Ureter (tissue), 1 donor: Measurements from ENCODE around the gene MAP1LC3B. TPM values are rescaled to one million over a fixed set of nuclear protein-coding genes. Genes with fewer than 3 reads are reported as not detected.
A peak's percentile ranks its signal among the peaks of the same experiment; 100 is the strongest.
"Not testable (repeated sequence)": the region's sequence is repeated elsewhere in the genome, so short reads cannot be mapped to it uniquely, and the experiment has no call there.

ENCODE experiments used
- DNase-seq: peaks from one replicate; pipeline ENCODE4 v3.0.0-alpha.2; 2020; ENCODE audit warnings: low spot score
- total RNA-seq: library from RNA; stranded (reverse); gene quantifications from one replicate; pipeline ENCODE4 v1.2.4, GENCODE V29; 2023
- donor health status: DM: yes; HTN: yes; CAD: no.

MAP1LC3B gene
- total RNA-seq, 1 donor from 2014 or later, result 38.3 TPM

DNA sequence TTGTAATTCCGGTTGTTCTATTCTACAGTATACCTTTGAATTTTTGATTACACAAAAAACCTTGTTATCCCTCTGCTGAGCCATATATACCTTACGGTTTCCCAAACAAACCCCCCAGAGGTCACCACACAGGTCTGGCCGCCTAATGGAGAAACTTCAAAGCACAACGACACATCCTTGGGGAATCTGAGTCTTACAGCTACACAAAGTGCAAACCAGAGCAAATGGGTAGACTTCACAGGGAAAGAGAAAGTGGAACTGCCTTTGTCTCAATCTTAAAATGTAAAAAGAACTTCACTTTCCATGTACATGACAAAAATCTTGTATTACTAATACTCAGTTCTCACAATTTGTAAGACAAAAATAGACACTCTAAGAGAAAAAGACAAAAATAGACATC is 11.3 kb upstream of the MAP1LC3B start:
- no peak for DNase-seq

DNA sequence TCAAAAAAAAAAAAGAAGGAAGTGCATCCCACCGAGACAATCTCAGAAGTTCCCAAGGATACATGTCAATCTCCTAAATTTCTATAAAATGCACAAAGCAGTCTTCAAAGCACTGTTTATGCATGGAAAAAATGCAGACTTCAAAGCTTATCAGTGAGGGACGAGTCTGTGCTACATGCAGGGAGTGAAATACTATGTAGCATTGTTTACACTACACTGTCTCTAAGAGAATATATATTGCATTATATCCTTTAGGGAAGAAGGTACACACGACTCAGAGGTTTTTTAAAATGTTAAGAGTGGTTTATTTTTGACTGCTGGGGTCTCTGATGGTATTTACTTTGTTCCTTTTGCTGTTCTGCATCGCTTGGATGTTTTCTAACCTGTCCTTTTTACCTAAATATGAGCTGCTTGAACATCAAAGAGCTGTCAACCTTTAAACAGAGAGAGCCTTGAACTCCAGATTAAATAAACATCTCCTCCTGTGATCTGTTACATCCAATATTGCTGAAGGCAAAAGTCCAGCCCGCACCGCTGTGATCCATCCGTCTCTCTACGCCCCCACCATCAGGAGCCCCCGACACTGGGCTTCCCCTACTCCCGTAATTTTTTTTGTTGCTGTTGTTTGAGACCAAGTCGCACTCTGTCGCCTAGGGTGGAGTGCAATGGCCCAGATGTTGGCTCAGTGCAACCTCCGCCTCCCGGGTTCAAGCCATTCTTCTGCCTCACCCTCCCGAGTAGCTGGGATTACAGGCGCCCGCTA is 9.9 kb upstream of the MAP1LC3B start:
- no peak for DNase-seq

DNA sequence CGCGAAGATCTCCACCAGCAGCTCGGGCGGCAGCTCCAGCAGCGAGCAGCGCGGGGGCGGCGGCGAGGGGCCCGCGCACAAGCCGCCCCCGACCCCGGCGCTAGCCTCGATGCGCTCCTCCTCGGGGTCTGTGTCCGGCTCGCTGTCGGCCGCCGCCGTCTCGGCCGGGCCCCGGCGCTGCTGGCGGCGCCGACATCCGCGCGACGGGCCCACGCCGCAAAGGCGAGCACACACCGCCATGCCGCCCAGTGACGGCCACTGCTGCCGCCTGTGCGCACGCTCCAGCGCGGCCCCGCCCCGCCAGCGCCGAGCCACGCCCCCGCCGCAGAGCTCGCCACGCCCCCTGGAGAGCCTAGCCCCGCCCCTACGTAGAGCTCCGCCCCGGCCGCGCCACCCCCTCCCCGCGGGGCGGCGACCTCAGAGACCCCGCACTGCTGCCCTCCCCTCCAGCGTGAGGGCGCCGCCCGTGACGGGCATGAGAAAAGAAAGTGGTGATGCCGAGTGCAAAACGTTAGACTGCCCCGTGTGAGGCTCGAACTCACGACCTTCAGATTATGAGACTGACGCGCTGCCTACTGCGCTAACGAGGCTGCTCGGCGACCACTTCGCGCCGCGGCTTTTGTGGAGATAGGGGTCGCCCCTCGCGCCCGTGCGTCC is 8.5 kb upstream of the MAP1LC3B start, which contains the start of gene FBXO31:
TSS of gene FBXO31 (minus strand) at position 272 of the 657 bp plus-strand sequence. CDS start at position 240, 32 bp downstream.
- peak; percentile 91 for DNase-seq

DNA sequence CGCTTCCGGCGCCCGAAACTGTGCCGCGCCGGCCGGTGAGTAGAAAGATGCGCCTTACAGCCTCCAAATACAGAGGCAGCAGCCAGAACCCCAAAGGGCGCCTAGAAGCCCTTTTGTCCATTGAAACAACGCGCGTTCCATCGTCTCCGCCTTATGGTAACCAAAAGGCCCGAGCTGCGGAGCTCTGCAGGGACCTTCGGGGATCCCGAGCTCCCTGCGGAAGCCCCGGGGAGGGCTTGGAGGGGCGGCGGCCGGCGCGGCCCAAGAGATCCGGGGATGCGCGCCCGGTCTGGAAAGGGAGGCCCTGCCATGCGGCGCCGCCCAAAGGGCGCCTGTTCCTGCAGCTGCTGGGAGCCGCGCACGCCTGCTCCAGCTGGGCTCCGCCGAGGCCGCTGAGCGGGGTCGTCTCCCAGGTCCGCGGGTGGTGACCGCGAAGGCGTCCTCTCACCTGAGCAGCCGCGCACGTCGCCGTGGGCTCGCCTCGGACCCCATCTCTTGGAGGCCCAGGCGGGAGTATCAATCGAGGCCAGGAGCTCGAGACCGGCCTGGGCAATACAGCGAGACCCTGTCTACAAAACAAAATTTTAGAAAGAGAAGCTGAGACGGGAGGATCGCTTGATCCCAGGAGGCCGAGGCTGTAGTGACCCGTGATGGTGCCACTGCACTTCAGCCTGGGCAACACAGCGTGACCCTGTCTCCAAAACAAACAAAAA is 7.8 kb upstream of the MAP1LC3B start:
- DNase-seq, result no peak

DNA sequence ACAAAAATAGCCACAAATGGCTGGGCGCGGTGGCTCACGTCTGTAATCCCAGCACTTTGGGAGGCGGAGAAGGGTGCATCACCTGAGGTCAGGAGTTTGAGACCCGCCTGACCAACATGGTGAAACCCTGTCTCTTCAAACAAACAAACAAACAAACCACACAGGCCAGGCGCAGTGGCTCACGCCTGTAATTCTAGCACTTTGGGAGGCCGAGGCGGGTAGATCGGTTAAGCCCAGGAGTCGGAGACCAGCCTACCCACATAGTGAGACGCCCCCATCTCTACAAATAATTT is 7.3 kb upstream of the MAP1LC3B start:
- DNase-seq, result not testable (repeated sequence)

DNA sequence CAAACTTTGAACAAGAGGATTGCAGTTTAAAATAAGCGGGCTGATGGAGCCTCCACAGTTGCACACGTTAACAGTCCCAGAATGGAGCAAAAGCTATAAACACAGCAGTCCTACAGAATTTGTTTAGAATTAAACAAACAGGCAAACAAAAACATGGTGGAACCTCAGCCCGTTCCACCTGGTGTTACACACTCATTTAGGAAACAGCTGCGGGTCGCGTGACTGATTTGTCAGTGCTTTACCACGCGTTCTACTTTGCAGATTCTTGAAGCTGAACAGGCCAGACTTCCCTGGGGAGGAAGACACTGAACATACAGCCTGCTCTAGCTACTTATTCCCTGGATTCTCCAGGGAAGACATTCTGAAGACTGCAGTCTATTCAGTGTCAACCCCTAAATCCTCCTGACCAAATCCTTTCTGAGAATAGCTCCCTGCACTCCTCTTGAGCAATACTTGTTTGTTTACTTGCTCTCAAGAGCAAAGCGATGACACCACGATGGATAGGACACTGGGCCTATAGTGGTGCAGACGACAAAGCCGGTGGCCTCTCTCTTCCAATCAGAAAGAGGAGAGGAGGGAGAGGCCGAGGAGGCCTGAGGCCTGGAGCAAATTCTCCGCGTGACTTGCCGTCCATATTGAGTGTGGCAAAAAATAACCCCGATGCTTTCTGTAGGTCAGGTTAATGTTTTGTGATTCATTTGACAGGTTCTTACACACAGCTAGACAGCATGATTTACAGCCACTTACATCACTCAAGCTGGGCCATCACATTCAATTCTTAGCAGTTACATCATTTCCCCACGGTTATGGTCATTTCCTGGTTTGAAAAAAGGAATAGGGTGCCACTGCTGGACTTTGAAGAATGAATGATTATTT is 4.0 kb upstream of the MAP1LC3B start:
- peak; percentile 96 for DNase-seq

DNA sequence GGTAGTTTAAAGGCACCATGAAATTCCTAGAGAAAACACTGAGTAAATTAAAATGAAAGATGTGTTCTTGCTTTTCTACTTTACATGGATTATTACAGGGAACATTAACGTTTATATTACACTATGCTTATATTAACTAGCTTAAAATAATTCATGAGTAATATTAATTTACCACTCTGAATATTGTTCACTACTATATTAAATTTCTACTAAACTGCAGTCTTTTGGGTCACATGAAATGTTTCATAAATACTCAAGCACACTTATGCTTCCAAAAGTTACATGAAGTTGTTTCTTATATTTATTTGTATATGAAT is 3.4 kb upstream of the MAP1LC3B start:
- DNase-seq, result no peak

DNA sequence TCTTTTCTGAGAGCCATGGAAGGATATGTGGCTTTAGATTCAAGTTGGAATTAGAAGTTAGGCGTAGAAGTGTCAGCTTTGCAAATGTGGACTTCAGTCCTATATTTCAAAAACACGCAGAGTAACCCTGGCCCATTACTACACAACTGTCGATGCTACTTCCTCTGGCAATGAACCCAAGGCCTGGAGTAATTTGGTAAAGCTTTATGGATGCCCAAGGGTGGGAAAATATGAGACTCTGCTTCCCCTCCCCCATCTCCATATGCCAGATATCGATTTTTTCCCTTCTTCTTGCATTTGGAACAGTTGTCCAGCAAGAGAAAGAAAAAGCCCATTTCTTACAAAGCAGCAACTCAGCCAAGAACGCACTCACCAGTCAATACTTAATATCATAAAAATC is 2.9 kb upstream of the MAP1LC3B start:
- no peak for DNase-seq

DNA sequence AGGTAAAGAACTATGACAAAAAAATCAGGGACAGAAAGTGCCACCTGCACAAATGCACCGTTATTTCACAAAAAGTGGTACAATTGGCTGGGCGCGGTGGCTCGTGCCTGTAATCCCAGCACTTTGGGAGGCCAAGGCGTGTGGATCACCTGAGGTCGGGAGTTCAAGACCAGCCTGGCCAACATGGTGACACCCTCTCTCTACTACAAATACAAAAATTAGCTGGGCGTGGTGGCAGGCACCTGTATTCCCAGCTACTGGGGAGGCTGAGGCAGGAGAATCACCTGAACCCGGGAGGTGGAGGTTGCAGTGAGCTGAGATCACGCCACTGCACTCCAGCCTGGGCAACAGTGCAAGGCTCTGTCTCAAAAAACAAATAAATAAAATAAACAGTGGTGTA is 2.2 kb upstream of the MAP1LC3B start:
- DNase-seq, result not testable (repeated sequence)

DNA sequence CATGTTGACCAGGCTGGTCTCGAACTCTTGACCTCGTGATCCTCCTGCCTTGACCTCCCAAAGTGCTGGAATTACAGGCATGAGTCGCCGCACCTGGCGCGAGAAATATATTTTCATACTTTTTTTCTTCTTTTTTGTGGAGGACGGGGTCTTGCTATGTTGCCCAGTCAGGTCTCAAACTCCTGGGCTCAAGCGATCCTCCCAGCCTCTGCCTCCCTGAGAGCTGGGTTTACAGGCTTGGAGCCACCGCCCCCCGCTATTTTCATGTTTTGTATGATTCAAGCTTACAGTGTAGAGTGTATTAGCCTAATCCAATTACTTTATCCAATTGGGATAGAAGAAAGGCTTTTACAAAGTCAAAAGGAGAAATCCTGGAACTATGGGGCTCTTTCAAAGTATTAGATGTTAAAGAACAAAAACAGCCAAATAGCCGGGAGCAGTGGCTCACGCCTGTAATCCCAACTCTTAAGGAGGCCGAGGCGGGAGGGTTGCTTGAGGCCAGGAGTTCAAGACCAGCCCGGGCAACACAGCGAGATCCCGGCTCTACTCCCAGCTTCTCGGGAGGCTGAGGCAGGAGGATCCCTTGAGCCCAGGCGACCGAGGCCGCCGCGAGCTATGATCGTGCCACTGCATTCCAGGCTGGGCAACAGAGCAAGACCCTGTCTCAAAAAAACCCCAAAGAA is 1.4 kb upstream of the MAP1LC3B start:
- DNase-seq, result no peak

DNA sequence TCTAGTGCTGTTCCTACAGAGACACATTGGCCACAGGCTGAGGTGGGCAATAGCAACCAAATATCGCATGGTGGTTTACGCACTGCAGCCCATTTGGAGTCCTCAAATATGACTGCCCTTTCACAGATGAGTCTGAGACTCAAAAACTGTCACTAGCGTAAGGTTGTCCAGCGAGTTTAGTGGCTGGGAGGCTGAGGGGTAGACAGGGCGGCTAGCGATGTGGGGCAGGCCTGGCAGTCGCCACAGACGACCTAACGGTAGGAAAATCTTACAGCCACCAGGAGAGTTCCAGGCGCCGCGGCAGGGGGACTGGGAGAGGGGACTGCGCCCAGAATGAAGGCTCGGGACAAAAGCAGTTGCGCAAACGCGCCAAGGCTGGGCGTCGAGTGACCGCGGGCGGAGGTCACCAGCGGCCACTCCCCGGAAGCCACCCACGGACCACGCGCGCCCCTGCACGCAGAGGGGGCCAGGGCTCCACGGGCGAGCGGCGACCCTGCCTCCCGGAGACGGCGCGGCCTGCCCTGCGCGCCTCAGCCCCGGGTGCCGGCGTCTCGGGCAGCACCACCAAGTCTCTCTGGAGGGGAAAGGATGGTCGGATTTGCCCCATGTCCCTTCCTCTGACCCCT is 699 bp upstream of the MAP1LC3B start:
- no peak for DNase-seq

DNA sequence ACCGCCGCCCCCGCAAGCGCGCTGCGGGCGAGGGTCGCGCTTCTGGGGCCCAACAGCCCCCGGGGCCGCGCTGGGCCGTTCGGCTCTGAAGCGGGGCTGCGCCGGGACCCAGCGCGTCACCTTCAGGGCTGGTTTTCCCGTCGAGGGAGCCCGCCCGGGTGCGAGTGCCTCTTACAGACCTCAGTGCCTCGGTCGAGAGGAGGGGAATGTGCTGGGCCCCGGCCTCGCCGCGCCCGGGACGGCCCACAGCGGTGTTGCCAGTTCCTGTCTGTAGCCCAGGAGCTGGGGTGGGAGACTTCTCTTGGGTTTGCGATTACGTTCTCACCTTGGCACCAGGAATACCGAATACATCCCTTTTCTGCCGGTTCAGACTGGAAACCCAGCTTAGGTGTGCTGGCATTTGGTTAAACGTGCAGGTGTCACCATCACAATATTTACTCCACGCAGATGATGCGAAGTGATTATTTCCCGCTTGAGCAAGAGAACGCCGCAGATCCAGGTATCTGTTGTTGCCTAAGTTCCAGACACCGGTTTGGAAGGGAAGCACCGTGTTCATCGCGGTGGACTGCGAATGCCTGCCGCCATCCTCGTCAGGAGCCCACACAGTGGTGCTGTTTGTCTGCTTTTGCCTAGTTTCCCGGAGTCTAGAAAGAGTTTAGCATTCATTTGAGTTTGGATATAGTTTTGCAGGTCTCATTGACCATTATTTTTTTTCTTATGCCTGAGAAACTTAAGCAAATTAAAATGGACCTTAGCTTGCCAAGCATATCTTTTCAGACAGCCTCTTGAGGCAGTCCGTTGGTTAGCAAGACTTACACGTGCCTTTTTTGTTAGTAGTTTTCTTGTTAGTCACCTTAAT is 914 bp downstream of the MAP1LC3B start:
- DNase-seq, result no peak

DNA sequence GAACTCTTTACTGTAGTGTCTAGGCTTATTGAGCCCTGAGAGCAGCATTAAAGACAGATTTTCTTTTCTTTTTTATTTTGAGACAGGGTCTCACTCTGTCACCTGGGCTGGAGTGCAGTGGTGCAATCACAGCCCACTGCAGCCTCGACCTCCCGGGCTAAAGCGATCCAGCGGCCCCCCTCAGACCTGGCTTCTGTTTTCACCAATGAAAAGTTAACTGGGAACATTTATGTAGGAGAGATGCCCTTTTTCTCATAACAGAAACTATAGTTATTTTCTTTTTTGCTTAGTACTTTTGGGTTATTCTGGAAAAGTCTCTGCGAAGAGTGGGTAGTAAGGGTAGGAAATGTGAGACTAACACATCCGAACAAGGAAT is 1.5 kb downstream of the MAP1LC3B start:
- DNase-seq, result no peak

DNA sequence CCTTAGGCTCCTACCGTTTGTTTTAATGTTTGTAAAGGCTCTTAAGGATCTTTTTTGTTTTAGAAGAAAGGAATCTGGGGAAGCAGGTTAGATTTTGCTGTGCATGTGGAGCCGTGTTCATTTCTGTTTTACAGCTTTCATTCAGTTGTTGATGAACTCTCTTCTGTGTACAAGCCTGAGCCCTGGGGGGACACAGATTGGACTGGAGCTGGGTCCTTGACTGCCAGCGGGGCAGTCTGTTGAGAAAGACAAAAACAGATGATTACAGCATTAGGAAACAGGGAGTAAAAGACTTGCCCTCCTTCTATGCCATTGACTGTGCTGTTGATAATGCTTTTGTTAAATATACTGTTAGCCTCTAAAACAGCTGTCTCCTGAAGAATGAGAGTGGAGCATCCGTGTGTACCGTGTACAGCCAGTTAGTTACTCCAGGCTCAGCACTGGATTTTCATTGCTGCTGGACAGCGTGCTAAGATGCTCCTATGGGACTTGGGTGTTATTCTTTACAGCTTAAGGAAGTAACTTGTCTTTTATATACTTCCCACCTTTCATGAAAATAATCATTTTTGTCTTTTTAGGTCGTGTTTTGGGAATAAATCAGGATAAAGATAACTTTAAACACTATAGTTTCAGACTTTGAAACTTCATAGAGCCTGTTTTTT is 3.2 kb downstream of the MAP1LC3B start:
- DNase-seq, result no peak

DNA sequence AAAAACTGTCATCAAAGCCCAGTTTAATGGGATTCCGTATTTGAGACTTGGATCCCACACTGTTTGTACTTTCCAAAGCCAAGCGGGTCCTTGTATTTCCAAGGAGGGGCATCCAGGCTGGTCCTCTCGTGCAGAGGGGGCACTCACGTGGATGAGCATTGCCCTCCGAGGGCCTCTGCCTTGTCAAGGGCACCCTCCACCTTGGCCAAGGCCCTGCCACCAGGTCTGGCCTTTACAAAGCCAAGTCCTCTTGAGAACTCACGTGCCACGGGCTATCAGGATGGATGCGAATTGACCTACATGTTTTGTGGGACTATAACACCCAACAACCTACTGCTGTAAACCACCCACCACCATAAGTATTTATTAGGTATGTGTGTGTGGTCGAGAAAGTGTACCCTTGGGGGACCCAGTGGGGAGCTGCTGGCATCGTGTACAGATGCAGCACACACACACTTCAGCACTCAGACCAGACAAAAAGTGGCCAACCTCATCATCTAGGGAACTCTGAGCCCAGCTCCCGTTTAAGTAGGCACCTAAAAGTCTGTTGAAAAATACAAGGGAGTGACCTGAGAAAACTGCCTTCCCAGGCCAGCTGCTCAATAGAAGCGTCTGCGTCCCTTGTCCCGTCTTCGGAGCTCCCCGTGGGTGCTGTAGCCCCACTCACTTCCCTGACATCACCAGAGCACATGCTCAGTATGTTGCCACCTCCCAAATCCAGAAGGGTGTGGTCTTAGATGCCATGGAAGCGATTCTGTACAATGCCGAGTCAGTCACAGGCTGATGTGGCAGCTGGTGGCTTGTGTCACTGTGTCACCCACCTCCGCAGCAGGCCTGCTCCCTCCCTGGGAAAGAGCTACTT is 12.9 kb downstream of the MAP1LC3B start:
- no peak for DNase-seq

DNA sequence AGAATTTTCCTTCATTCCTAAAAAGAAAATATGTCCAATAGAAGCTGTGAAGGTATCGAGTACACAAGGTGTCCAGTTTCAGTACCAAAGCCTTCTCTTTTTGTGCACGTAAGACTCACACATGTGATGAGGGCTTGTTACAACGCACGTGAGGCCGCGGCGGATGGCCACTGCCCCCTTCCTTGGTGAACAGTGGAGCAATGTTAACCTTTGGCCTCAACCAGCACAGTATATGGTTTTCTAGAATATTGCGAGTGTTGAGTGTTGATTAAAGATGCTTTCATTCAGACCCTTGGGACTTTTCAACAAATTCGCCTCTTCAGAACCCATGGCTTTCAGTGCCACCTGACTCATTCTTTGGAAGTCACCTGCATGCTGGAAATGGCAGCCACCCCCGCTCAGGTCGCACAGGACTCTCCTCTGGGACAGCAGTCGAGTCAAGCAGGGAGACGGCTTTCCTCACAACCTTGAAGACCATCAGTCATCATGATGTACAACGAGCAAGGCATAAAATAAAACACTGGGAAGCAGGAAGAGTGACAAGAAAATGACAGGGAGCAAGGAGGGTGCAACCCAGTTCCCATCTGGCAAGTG is 14.5 kb downstream of the MAP1LC3B start:
- DNase-seq, result no peak

DNA sequence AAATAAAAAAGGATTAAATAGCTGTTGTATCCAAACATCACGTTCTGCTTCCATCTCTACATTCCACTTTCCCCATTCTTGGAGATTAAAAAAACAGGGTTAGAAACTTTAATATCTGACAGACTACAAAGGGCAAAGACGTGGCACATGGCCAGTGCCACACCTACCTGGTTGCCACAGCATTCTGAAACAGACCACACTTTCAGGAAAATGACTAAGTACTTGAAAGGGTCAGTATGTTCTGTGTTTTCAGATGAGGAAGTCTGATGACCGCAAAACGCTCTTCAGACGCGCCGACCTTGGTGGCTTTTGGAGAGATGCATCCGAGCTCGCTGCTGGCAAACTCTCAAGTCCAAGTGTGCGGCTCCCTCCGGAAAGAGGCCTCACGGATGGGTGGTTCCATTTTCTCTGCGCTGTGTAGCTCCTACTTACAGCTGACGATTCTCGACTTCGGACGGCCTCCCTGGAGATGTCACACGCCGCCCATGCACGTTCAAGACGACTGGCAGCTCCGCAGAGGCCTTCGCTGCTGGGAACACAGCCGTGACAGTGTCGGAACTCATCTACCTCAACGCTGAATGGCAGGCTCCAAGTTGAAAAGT is 15.5 kb downstream of the MAP1LC3B start:
- DNase-seq, result no peak

DNA sequence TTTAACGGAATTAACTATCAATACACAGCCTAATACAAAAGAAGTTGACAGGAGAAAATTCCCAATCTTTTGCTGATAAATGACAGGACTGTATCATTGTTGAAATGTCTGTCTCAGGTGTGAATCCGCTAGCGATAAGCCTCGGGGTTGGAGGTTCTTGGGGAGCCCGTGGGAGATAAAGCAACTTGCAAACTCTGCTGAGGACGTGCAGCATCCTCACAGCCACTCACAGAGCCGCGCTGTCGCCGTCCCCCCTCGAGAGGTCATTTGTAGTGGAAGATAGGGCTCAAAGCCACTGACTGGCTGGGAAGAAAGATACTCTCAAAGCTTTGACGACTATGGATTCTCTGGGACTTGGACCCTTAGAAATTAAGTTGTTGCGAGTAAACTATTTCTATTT is 17.0 kb downstream of the MAP1LC3B start:
- DNase-seq, result no peak
